HepG2 (cell line): Measurements from ENCODE around the gene CRAMP1. TPM values are rescaled to one million over a fixed set of nuclear protein-coding genes. Genes with fewer than 3 reads are reported as not detected.

Source experiments
- ATAC-seq: fragments of 200-7000 bp; cut with Tn5 transposase; 3 replicates; pipeline ENCODE4 v1.9.1; 2020; ENCODE audit warnings: mild to moderate bottlenecking, moderate library complexity
- BruUV-seq: library from RNA; stranded (reverse); fragments of 400-500 nt; replicated peaks from 2 replicates; lab custom pipeline; 2021; lab: Mats Ljungman, UMichigan
- CTCF ChIA-PET: fragments of 300-600 bp; formaldehyde crosslinking; extraction: SDS; loops from one replicate; lab custom pipeline; 2021; ENCODE audit warnings: low total read pairs, inconsistent platforms, low intra/inter-chr PET ratio; lab: Yijun Ruan, JAX
- POLR2A ChIA-PET: fragments of 350-600 bp; sonication (Branson Sonifier 250); formaldehyde crosslinking; loops from one replicate; lab custom pipeline; 2020; ENCODE audit warnings: antibody characterized with exemption, inconsistent platforms; lab: Yijun Ruan, JAX
- DNase-seq: peaks from one replicate; pipeline ENCODE4 v3.0.0-alpha.2; 2015; ENCODE audit warnings: low spot score
- FAIRE-seq: peaks from 3 replicates; lab custom pipeline; 2011; peaks lifted over from hg19 to GRCh38; lab: Jason Lieb, UNC
- H2AFZ ChIP-seq: one replicate; pipeline ENCODE4 v1.6.1; 2011; ENCODE audit warnings: low read length, inconsistent platforms
- H3K27ac ChIP-seq: fragments of 300-600 bp; 3 replicates; pipeline ENCODE4 v1.8.0; 2011; ENCODE audit warnings: mixed run types, mild to moderate bottlenecking, mixed read lengths, low read length, inconsistent platforms; ENCODE audit not compliant: insufficient read depth; ENCODE audit errors: extremely low read length
- H3K27me3 ChIP-seq, 2 experiments: fragments of 200-600 bp in 1 of 2; 2 replicates in 1 of 2; 3 replicates in 1 of 2; pipeline versions ENCODE4 v1.6.0 to v1.8.0; 2011; ENCODE audit warnings: low read length in 2 of 2, mild to moderate bottlenecking in 2 of 2, moderate library complexity in 2 of 2, inconsistent platforms in 1 of 2; ENCODE audit not compliant: insufficient read depth in 2 of 2, control insufficient read depth in 1 of 2
- H3K36me3 ChIP-seq, 2 experiments: fragments of 200-600 bp in 1 of 2; replicated peaks in 1 of 2; 2 replicates in 1 of 2; 3 replicates in 1 of 2; pipeline versions ENCODE4 v1.5.1 to v1.8.0; 2011; ENCODE audit warnings: low read length in 2 of 2, inconsistent platforms in 1 of 2; ENCODE audit not compliant: insufficient read depth in 2 of 2, control insufficient read depth in 1 of 2
- H3K4me1 ChIP-seq: 2 replicates; pipeline ENCODE4 v1.5.1; 2012; ENCODE audit warnings: low read length, inconsistent platforms; ENCODE audit not compliant: insufficient read depth
- H3K4me2 ChIP-seq: 2 replicates; pipeline ENCODE4 v1.6.0; 2011; ENCODE audit warnings: low read depth, low read length, inconsistent platforms
- H3K4me3 ChIP-seq, 3 experiments: fragments of 200-600 bp in 1 of 3; sonication (generic), shearing (Covaris generic) in 1 of 3; replicated peaks in 1 of 3; 2 replicates each; pipeline ENCODE4 v1.5.1; 2011 to 2016; ENCODE audit warnings: low read length in 3 of 3, inconsistent platforms in 2 of 3, low read depth in 2 of 3, mild to moderate bottlenecking in 2 of 3, control low read depth in 1 of 3, mixed read lengths in 1 of 3; ENCODE audit not compliant: insufficient read depth in 1 of 3
- H3K79me2 ChIP-seq: one replicate; pipeline ENCODE4 v1.6.1; 2011; ENCODE audit warnings: low read length, inconsistent platforms; ENCODE audit not compliant: insufficient read depth
- H3K9ac ChIP-seq: 2 replicates; pipeline ENCODE4 v1.6.0; 2011; ENCODE audit warnings: mild to moderate bottlenecking, low read depth, low read length, inconsistent platforms; ENCODE audit not compliant: insufficient read depth
- H3K9me3 ChIP-seq: 2 replicates; pipeline ENCODE4 v1.5.1; 2012; ENCODE audit warnings: mild to moderate bottlenecking, low read length
- H4K20me1 ChIP-seq: 2 replicates; pipeline ENCODE4 v1.6.0; 2011; ENCODE audit warnings: inconsistent platforms, mild to moderate bottlenecking, low read length, moderate library complexity; ENCODE audit not compliant: insufficient read depth
- BHLHE40 ChIP-seq: IDR thresholded peaks from 2 replicates; pipeline ENCODE4 v1.6.1; 2011; ENCODE audit warnings: low read length, improper control_type of control experiment
- CTCF ChIP-seq: sonication (generic); formaldehyde crosslinking; IDR thresholded peaks from 2 replicates; pipeline ENCODE4 v1.5.0; 2020; ENCODE audit warnings: mild to moderate bottlenecking, missing genetic modification reagents, moderate library complexity
- FOXK1 ChIP-seq: sonication (generic); formaldehyde crosslinking; IDR thresholded peaks from 2 replicates; pipeline ENCODE4 v1.4.0; 2020; ENCODE audit warnings: low read depth, missing genetic modification reagents, borderline replicate concordance
- HNRNPUL1 ChIP-seq: fragments of 200-400 bp; formaldehyde crosslinking; IDR thresholded peaks from 2 replicates; pipeline ENCODE4 v1.6.1; 2017; ENCODE audit warnings: low read depth, mild to moderate bottlenecking, low read length, moderate library complexity
- IKZF1 ChIP-seq: fragments of 450-650 bp; IDR thresholded peaks from 2 replicates; pipeline ENCODE4 v1.7.1; 2016
- JUND ChIP-seq: sonication (generic); formaldehyde crosslinking; IDR thresholded peaks from 2 replicates; pipeline ENCODE4 v1.8.0; 2022; ENCODE audit warnings: mild to moderate bottlenecking, missing genetic modification reagents
- MIXL1 ChIP-seq: IDR thresholded peaks from 2 replicates; pipeline ENCODE4 v1.6.1; 2016
- SOX6 ChIP-seq, 2 experiments: fragments of 450-650 bp in 1 of 2; sonication (generic) in 1 of 2; formaldehyde crosslinking in 1 of 2; IDR thresholded peaks; 2 replicates each; pipeline versions ENCODE4 v1.4.0 to v1.6.1; 2017 to 2020; ENCODE audit warnings: antibody characterized with exemption in 1 of 2, mild to moderate bottlenecking in 1 of 2, missing genetic modification reagents in 1 of 2
- SPEN ChIP-seq: sonication (generic); formaldehyde crosslinking; IDR thresholded peaks from 2 replicates; pipeline ENCODE4 v1.5.1; 2020; ENCODE audit warnings: low read depth, mild to moderate bottlenecking, missing genetic modification reagents
- ZBTB2 ChIP-seq: sonication (generic); formaldehyde crosslinking; IDR thresholded peaks from 2 replicates; pipeline ENCODE4 v1.8.0; 2022; ENCODE audit warnings: low read depth, missing genetic modification reagents
- ZBTB42 ChIP-seq: sonication (generic); formaldehyde crosslinking; IDR thresholded peaks from 2 replicates; pipeline ENCODE4 v1.5.0; 2020; ENCODE audit warnings: mild to moderate bottlenecking, missing genetic modification reagents
- ZFX ChIP-seq: sonication (generic); formaldehyde crosslinking; IDR thresholded peaks from 2 replicates; pipeline ENCODE4 v1.4.0; 2020; ENCODE audit warnings: mild to moderate bottlenecking, low read depth, missing genetic modification reagents, moderate library complexity
- ZNF275 ChIP-seq: sonication (generic); formaldehyde crosslinking; IDR thresholded peaks from 2 replicates; pipeline ENCODE4 v1.8.0; 2022; ENCODE audit warnings: missing genetic modification reagents, mild to moderate bottlenecking, inconsistent platforms, borderline replicate concordance
- ZNF484 ChIP-seq: sonication (generic); formaldehyde crosslinking; IDR thresholded peaks from 2 replicates; pipeline ENCODE4 v1.5.1; 2020; ENCODE audit warnings: mild to moderate bottlenecking, low read depth, missing genetic modification reagents, borderline replicate concordance
- ZNF589 ChIP-seq: sonication (generic); formaldehyde crosslinking; conservative IDR thresholded peaks from 2 replicates; pipeline ENCODE4 v1.8.0; 2022; ENCODE audit warnings: mild to moderate bottlenecking, moderate library complexity, missing genetic modification reagents
- ZNF816 ChIP-seq: sonication (generic); formaldehyde crosslinking; IDR thresholded peaks from 2 replicates; pipeline ENCODE4 v1.8.0; 2022; ENCODE audit warnings: missing genetic modification reagents, mild to moderate bottlenecking, borderline replicate concordance
- WGBS: methylation state at CpG from one replicate; pipeline ENCODE4 v1.1.6; 2017; ENCODE audit warnings: low lambda C conversion rate; 5-methylcytosine and 5-hydroxymethylcytosine counted together
- in situ Hi-C: cut with HindIII; loops from 2 replicates; pipeline ENCODE4 v1.10.0; 2017; ENCODE audit warnings: low pct_unique_long_range_greater_than_20kb; ENCODE audit not compliant: extremely low pct_ligation_motif_present
- intact Hi-C: fragments of 100-400 bp; cut with micrococcal nuclease; formaldehyde crosslinking; loops from one replicate; pipeline ENCODE4 v1.10.0; 2022; ENCODE audit not compliant: unreplicated experiment
- polyA plus RNA-seq, 8 experiments: library from polyadenylated mRNA; depleted of rRNA in 3 of 8; stranded (reverse) in 7 of 8; unstranded in 1 of 8; fragments of >200 nt; fragmentation: Illumina TruSeq in 4 of 8; extraction: Trizol in 4 of 8; gene quantifications; 2 replicates each; pipeline versions ENCODE4 v1.2.1 to v1.2.3, GENCODE V29; 2011 to 2016; ENCODE audit warnings: low read depth in 4 of 8, missing spikeins in 1 of 8, mixed read lengths in 1 of 8; ENCODE audit not compliant: insufficient read depth in 1 of 8
- total RNA-seq, 5 experiments: library from RNA; depleted of rRNA; stranded (reverse); fragments of >200 nt; fragmentation: Illumina TruSeq; extraction: Trizol; gene quantifications; 2 replicates each; pipeline ENCODE4 v1.2.3, GENCODE V29; 2016; ENCODE audit warnings: low read depth in 1 of 5
- TF ChIP-seq, protein P1 (sequence below): sonication (generic); formaldehyde crosslinking; IDR thresholded peaks from 2 replicates; pipeline ENCODE4 v1.8.1; 2023; ENCODE audit warnings: missing genetic modification reagents, mild to moderate bottlenecking, borderline replicate concordance

The CRAMP1 gene
- total and polyA plus RNA-seq, 2 of the 13 experiments (the other 11 are each of a cell fraction or from before 2014, with no cell fraction given) = 6.8 to 9.7 TPM

GRCh38 chr16:1707193-1707790 lies 95.1 kb downstream of the CRAMP1 start (continued):
- TF ChIP-seq HNRNPUL1 = no peak
- TF ChIP-seq SPEN (CRISPR knock-in tag) = 0 out of 2 replicates have a peak, but pooled peaks have one; percentile 26
- no peak for TF ChIP-seq MIXL1 (CRISPR knock-in tag)
- 0 out of 2 replicates have a peak, but pooled peaks have one; percentile 8 for TF ChIP-seq CTCF (CRISPR knock-in tag)

- in situ Hi-C loops = no loop called here
- H3K4me2 ChIP-seq = peak overlapping the region; percentile 96
- no peak for TF ChIP-seq FOXK1 (CRISPR knock-in tag)
- TF ChIP-seq BHLHE40 = no peak
- no peak for TF ChIP-seq ZNF484
- TF ChIP-seq, protein P1, sequence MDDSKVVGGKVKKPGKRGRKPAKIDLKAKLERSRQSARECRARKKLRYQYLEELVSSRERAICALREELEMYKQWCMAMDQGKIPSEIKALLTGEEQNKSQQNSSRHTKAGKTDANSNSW (CRISPR knock-in tag) = no peak
- no peak for TF ChIP-seq ZNF589 (CRISPR knock-in tag)
- TF ChIP-seq ZBTB42 (CRISPR knock-in tag) = no peak
- TF ChIP-seq ZBTB2 = no peak
- TF ChIP-seq IKZF1 = no peak
- TF ChIP-seq ZNF275 (CRISPR knock-in tag) = no peak
- no peak for TF ChIP-seq SOX6 (IDR thresholded peaks at IDR 0.05)
- no peak for TF ChIP-seq SOX6 (CRISPR knock-in tag; IDR thresholded peaks at IDR 0.05)
- TF ChIP-seq ZFX = no peak
- TF ChIP-seq ZNF816 (CRISPR knock-in tag) = no peak
- no peak for TF ChIP-seq JUND
These were observed 96.1 kb downstream of the CRAMP1 start for GRCh38 chr16:1708083-1708767.

More at GRCh38 chr16:1708083-1708767, 96.1 kb downstream of the CRAMP1 start:
- Histone ChIP-seq H3K36me3 (0 out of 5 replicates have a peak, but pooled peaks cover 0 to 5% of the 10 kb centered on the region in 2 experiments), H3K4me3 (peak overlapping the region in 2 of 3 experiments; percentile 84 to 99; a peak in 3 of 6 replicates), H4K20me1 (peaks cover 18% of the 10 kb centered on the region), H3K9me3 (no peaks in the 10 kb centered on the region), H3K79me2 (peaks cover 58% of the 10 kb centered on the region), H3K4me1 (peaks cover 53% of the 10 kb centered on the region), H3K27ac (no peak overlapping the region), H2AFZ (no peak overlapping the region), H3K27me3 (no peaks in the 10 kb centered on the region; a peak in 1 of 5 replicates), H3K9ac (peak overlapping the region; percentile 97; the same call in 1 of the 2 replicates)
- intact Hi-C loops = loop anchor here (10.0 kb wide), 1 partner anchor 93 kb away; the partner anchor contains the start of genes CRAMP1 and IFT140
- no peak for FAIRE-seq
- no TSS peak for BruUV-seq
- ChIA-PET CTCF (no interaction called here), POLR2A (interaction anchor here (1.2 to 3.9 kb wide), 2 partner anchors 30 to 64 kb away, joined by 3 to 37 read pairs; partner anchors contain the start of genes EME2, JPT2 and MRPS34)
- ATAC-seq = no peak
- no peak for DNase-seq
- 93% methylated on average over 13 of the region's 18 CpGs for WGBS
